Measurements from ENCODE around the gene MATN4.
A peak's percentile ranks its signal among the peaks of the same experiment; 100 is the strongest.

The MATN4 gene

DNA sequence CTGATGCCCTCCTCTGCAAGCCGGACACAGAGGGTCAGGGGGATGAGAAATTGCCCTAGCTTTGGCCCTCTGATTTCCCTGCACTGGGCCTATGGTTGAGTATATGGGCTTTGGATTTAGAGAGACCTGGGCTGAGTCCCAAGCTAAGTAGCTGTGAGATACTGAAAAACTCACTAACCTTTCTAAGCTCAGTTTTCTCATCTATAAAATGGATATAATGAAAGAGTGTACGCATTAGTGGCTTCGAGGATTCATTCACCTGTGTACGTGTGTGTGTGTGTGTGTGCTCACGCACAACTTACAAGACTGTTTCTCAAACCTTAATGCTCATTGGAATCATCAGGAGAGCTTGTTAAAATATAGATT is 14.1 kb downstream of the MATN4 start:
- H3K27ac ChIP-seq (replicated peaks): no peak overlapping the region
- TF ChIP-seq POLR2AphosphoS5 (IDR thresholded peaks at IDR 0.05; ENCODE audit: low read depth) (no peak), GABPA (IDR thresholded peaks at IDR 0.05; ENCODE audit: low read depth) (no peak), SPI1 (IDR thresholded peaks at IDR 0.05; ENCODE audit: borderline replicate concordance, low read depth) (no peak)
- TF ChIP-seq, protein P1, sequence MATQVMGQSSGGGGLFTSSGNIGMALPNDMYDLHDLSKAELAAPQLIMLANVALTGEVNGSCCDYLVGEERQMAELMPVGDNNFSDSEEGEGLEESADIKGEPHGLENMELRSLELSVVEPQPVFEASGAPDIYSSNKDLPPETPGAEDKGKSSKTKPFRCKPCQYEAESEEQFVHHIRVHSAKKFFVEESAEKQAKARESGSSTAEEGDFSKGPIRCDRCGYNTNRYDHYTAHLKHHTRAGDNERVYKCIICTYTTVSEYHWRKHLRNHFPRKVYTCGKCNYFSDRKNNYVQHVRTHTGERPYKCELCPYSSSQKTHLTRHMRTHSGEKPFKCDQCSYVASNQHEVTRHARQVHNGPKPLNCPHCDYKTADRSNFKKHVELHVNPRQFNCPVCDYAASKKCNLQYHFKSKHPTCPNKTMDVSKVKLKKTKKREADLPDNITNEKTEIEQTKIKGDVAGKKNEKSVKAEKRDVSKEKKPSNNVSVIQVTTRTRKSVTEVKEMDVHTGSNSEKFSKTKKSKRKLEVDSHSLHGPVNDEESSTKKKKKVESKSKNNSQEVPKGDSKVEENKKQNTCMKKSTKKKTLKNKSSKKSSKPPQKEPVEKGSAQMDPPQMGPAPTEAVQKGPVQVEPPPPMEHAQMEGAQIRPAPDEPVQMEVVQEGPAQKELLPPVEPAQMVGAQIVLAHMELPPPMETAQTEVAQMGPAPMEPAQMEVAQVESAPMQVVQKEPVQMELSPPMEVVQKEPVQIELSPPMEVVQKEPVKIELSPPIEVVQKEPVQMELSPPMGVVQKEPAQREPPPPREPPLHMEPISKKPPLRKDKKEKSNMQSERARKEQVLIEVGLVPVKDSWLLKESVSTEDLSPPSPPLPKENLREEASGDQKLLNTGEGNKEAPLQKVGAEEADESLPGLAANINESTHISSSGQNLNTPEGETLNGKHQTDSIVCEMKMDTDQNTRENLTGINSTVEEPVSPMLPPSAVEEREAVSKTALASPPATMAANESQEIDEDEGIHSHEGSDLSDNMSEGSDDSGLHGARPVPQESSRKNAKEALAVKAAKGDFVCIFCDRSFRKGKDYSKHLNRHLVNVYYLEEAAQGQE (IDR thresholded peaks at IDR 0.05; ENCODE audit: insufficient replicate concordance, low read depth): no peak
- no peak for DNase-seq (ENCODE audit: low read depth in 1 of 2, low spot score in 1 of 2)
- H3K4me3 ChIP-seq (replicated peaks; ENCODE audit: insufficient read depth, low read length): no peak overlapping the region
- peaks cover 6% of the 10 kb centered on the region for H3K27me3 ChIP-seq (ENCODE audit: insufficient read depth, poor library complexity, severe bottlenecking)

DNA sequence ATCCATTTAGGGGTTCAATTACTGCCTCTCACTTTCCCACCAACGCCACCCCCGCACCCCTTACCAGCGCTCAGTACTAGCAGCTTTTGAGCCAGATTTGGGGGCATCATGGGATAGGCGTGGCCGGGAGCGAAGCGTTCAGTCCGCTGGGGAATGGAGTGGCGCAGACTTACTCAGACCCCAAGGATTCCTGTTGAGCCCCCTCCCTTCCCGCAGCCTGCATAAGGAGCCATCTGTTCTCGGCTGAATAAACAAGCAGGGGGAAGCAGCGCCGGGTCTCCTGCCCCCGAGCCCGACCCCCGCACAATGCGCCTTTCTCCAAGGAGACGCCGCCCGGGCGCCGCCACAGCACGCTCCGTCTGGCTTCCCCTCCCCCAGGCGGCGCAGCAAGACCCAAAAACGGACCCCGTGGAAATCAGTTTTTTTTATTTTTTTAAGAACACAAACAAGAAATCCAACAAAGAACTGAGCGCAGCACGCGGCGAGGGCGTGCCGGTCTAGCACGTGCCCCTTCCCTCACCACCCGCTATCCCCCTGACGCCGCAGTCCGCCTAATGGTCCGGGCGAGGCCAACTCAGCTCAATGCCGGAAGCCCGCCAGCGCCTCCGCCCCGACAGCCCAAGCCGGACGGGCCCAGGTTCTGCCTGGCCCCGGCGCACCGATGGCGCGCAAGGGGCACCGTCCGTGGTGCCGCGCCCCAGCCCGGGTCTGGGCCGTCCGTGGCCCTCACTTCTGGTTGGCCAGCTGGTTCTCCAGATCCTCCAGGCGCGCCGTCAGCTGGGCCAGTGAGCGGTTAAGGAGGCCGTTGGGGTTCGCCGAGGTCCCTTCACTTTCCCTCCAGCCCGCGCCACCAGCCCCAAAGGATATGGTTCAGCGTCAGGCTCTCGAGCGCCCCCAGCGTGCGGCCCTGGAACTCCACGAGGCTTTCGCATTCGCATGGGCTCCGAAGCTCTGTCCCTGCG is 14.8 kb downstream of the MATN4 start:
- DNase-seq (ENCODE audit: low read depth in 1 of 2, low spot score in 1 of 2): peak; percentile 68 to 83
- H3K4me3 ChIP-seq (replicated peaks; ENCODE audit: insufficient read depth, low read length): peak overlapping the region; percentile 51
- H3K27ac ChIP-seq (replicated peaks): no peak overlapping the region; the same call in 1 of the 2 replicates
- peaks cover 6% of the 10 kb centered on the region for H3K27me3 ChIP-seq (ENCODE audit: insufficient read depth, poor library complexity, severe bottlenecking)
- TF ChIP-seq, protein P1 (IDR thresholded peaks at IDR 0.05; ENCODE audit: insufficient replicate concordance, low read depth): peak; percentile 57
- TF ChIP-seq POLR2AphosphoS5 (IDR thresholded peaks at IDR 0.05; ENCODE audit: low read depth) (peak; percentile 59), GABPA (IDR thresholded peaks at IDR 0.05; ENCODE audit: low read depth) (no peak), SPI1 (IDR thresholded peaks at IDR 0.05; ENCODE audit: borderline replicate concordance, low read depth) (no peak)
- TF ChIP-seq, protein P2, sequence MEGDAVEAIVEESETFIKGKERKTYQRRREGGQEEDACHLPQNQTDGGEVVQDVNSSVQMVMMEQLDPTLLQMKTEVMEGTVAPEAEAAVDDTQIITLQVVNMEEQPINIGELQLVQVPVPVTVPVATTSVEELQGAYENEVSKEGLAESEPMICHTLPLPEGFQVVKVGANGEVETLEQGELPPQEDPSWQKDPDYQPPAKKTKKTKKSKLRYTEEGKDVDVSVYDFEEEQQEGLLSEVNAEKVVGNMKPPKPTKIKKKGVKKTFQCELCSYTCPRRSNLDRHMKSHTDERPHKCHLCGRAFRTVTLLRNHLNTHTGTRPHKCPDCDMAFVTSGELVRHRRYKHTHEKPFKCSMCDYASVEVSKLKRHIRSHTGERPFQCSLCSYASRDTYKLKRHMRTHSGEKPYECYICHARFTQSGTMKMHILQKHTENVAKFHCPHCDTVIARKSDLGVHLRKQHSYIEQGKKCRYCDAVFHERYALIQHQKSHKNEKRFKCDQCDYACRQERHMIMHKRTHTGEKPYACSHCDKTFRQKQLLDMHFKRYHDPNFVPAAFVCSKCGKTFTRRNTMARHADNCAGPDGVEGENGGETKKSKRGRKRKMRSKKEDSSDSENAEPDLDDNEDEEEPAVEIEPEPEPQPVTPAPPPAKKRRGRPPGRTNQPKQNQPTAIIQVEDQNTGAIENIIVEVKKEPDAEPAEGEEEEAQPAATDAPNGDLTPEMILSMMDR (IDR thresholded peaks at IDR 0.05; ENCODE audit: insufficient read depth, low read length): peak; percentile 85

DNA sequence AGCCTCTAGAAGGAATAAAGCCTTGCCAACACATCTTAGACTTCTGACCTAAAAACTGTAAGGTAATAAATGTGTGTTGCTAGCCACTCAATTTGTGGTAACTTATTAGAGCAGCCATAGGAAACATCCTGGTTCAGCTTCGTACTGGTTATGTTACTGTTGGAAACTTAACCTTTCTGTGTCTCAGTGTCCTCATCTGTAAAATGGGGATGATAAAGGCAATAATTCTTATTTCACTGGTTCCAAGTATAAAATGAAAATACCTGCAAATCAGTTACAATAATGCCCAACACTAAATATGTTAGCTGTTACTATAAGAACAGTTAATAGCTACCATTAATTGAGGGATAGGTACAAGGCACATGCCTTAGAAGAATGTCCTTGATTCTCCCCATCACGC is 15.8 kb downstream of the MATN4 start:
- Histone ChIP-seq H3K4me3 (replicated peaks; ENCODE audit: insufficient read depth, low read length) (no peak overlapping the region), H3K27me3 (ENCODE audit: insufficient read depth, poor library complexity, severe bottlenecking) (peaks cover 6% of the 10 kb centered on the region), H3K27ac (replicated peaks) (no peak overlapping the region)
- DNase-seq (ENCODE audit: low read depth in 1 of 2, low spot score in 1 of 2): no peak
- no peak for TF ChIP-seq POLR2AphosphoS5 (IDR thresholded peaks at IDR 0.05; ENCODE audit: low read depth)
- TF ChIP-seq, protein P1 (IDR thresholded peaks at IDR 0.05; ENCODE audit: insufficient replicate concordance, low read depth): no peak
- TF ChIP-seq, protein P2 (IDR thresholded peaks at IDR 0.05; ENCODE audit: insufficient read depth, low read length): no peak
- TF ChIP-seq GABPA (IDR thresholded peaks at IDR 0.05; ENCODE audit: low read depth): no peak
- TF ChIP-seq SPI1 (IDR thresholded peaks at IDR 0.05; ENCODE audit: borderline replicate concordance, low read depth): no peak
